Measurements from ENCODE around the gene ZNF70. TPM values are rescaled to one million over a fixed set of nuclear protein-coding genes. Genes with fewer than 3 reads are reported as not detected.

Gene ZNF70
- total and polyA plus RNA-seq, 10 of the 15 experiments (the other 5 are each of a cell fraction or from before 2014, with no cell fraction given): 0.15 to 2.3 (median 0.85) TPM

DNA sequence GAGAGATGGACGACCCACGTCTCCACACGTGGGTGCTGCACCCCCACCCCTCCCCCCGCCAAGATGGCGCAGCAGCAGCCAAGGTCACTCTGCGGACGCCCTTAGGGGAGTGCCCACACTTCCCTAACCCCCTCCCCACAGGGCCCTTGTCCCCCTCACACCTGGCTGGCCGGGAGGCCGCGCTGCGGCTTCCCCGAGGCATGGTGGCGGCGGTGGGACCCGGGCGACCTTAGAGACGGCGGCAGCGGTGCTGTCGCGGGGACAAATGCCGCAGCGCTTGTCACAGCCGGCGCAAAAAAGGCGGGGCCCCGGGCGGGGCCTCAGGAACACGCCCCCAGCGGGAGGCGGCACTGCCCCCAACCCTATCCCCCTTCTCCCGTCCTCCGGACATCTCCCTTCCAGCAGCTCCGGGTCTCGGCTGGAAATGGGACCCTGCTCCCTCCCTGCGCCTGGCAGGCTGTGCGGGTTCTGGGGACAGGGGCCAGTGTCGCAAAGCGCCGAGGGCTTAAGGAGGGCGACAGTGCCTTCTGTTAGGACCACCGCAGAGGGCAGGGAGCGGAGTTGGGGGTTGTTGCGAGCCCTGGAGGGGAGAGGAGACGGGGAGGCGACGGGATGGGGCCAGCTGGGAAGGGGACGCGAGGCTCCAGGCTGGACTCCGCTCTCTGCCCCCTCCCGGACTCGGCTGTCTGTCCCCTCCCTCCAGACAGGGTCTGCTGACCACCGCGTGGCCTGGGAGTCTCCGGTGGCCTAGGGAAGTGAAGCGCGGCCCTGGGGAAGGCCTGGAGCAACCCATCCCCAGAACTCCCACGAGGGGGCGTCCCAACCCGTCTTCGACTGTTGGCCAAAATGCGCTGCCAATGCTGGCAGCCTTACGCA is 17.0 kb upstream of the ZNF70 start, which contains the start of gene CHCHD10 (continued):
- TF ChIP-seq, protein P1, sequence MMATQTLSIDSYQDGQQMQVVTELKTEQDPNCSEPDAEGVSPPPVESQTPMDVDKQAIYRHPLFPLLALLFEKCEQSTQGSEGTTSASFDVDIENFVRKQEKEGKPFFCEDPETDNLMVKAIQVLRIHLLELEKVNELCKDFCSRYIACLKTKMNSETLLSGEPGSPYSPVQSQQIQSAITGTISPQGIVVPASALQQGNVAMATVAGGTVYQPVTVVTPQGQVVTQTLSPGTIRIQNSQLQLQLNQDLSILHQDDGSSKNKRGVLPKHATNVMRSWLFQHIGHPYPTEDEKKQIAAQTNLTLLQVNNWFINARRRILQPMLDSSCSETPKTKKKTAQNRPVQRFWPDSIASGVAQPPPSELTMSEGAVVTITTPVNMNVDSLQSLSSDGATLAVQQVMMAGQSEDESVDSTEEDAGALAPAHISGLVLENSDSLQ (IDR thresholded peaks at IDR 0.05): peak; percentile 37; the same call in 1 of the 2 replicates
- 0 out of 2 replicates have a peak, but pooled peaks have one; percentile 47 for TF ChIP-seq CREM (IDR thresholded peaks at IDR 0.05; ENCODE audit: low read depth)
- TF ChIP-seq KAT2A (conservative IDR thresholded peaks at IDR 0.05; ENCODE audit: control insufficient read depth, low read depth, low read length): no peak
- TF ChIP-seq, protein P2, sequence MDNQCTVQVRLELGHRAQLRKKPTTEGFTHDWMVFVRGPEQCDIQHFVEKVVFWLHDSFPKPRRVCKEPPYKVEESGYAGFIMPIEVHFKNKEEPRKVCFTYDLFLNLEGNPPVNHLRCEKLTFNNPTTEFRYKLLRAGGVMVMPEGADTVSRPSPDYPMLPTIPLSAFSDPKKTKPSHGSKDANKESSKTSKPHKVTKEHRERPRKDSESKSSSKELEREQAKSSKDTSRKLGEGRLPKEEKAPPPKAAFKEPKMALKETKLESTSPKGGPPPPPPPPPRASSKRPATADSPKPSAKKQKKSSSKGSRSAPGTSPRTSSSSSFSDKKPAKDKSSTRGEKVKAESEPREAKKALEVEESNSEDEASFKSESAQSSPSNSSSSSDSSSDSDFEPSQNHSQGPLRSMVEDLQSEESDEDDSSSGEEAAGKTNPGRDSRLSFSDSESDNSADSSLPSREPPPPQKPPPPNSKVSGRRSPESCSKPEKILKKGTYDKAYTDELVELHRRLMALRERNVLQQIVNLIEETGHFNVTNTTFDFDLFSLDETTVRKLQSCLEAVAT (IDR thresholded peaks at IDR 0.05): no peak
- TF ChIP-seq IKZF1 (conservative IDR thresholded peaks at IDR 0.05): peak; percentile 88
- TF ChIP-seq LARP7 (IDR thresholded peaks at IDR 0.05): peak; percentile 33
- TF ChIP-seq, protein P3, sequence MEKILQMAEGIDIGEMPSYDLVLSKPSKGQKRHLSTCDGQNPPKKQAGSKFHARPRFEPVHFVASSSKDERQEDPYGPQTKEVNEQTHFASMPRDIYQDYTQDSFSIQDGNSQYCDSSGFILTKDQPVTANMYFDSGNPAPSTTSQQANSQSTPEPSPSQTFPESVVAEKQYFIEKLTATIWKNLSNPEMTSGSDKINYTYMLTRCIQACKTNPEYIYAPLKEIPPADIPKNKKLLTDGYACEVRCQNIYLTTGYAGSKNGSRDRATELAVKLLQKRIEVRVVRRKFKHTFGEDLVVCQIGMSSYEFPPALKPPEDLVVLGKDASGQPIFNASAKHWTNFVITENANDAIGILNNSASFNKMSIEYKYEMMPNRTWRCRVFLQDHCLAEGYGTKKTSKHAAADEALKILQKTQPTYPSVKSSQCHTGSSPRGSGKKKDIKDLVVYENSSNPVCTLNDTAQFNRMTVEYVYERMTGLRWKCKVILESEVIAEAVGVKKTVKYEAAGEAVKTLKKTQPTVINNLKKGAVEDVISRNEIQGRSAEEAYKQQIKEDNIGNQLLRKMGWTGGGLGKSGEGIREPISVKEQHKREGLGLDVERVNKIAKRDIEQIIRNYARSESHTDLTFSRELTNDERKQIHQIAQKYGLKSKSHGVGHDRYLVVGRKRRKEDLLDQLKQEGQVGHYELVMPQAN (conservative IDR thresholded peaks at IDR 0.05): peak; percentile 69
- TF ChIP-seq, protein P4, sequence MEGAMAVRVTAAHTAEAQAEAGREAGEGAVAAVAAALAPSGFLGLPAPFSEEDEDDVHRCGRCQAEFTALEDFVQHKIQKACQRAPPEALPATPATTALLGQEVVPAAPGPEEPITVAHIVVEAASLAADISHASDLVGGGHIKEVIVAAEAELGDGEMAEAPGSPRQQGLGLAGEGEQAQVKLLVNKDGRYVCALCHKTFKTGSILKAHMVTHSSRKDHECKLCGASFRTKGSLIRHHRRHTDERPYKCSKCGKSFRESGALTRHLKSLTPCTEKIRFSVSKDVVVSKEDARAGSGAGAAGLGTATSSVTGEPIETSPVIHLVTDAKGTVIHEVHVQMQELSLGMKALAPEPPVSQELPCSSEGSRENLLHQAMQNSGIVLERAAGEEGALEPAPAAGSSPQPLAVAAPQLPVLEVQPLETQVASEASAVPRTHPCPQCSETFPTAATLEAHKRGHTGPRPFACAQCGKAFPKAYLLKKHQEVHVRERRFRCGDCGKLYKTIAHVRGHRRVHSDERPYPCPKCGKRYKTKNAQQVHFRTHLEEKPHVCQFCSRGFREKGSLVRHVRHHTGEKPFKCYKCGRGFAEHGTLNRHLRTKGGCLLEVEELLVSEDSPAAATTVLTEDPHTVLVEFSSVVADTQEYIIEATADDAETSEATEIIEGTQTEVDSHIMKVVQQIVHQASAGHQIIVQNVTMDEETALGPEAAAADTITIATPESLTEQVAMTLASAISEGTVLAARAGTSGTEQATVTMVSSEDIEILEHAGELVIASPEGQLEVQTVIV (IDR thresholded peaks at IDR 0.05; ENCODE audit: borderline replicate concordance, partially characterized antibody): peak; percentile 42
- TF ChIP-seq IKZF2 (IDR thresholded peaks at IDR 0.05): peak; percentile 49 to 61; a peak in 2 of 4 replicates
- no peak for TF ChIP-seq RELA (IDR thresholded peaks at IDR 0.05; ENCODE audit: borderline replicate concordance, partially characterized antibody)
- 0 out of 2 replicates have a peak, but pooled peaks have one; percentile 88 for TF ChIP-seq CHD4 (IDR thresholded peaks at IDR 0.05)
- TF ChIP-seq, protein P5, sequence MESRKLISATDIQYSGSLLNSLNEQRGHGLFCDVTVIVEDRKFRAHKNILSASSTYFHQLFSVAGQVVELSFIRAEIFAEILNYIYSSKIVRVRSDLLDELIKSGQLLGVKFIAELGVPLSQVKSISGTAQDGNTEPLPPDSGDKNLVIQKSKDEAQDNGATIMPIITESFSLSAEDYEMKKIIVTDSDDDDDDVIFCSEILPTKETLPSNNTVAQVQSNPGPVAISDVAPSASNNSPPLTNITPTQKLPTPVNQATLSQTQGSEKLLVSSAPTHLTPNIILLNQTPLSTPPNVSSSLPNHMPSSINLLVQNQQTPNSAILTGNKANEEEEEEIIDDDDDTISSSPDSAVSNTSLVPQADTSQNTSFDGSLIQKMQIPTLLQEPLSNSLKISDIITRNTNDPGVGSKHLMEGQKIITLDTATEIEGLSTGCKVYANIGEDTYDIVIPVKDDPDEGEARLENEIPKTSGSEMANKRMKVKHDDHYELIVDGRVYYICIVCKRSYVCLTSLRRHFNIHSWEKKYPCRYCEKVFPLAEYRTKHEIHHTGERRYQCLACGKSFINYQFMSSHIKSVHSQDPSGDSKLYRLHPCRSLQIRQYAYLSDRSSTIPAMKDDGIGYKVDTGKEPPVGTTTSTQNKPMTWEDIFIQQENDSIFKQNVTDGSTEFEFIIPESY (IDR thresholded peaks at IDR 0.05): 0 out of 2 replicates have a peak, but pooled peaks have one; percentile 53
- 0 out of 3 replicates have a peak, but pooled peaks of 1 of the 2 experiments have one; percentile 49 for TF ChIP-seq EGR1 (IDR thresholded peaks at IDR 0.05; ENCODE audit: borderline replicate concordance in 1 of 2, low read depth in 2 of 2, low read length in 2 of 2)
- TF ChIP-seq, protein P6, sequence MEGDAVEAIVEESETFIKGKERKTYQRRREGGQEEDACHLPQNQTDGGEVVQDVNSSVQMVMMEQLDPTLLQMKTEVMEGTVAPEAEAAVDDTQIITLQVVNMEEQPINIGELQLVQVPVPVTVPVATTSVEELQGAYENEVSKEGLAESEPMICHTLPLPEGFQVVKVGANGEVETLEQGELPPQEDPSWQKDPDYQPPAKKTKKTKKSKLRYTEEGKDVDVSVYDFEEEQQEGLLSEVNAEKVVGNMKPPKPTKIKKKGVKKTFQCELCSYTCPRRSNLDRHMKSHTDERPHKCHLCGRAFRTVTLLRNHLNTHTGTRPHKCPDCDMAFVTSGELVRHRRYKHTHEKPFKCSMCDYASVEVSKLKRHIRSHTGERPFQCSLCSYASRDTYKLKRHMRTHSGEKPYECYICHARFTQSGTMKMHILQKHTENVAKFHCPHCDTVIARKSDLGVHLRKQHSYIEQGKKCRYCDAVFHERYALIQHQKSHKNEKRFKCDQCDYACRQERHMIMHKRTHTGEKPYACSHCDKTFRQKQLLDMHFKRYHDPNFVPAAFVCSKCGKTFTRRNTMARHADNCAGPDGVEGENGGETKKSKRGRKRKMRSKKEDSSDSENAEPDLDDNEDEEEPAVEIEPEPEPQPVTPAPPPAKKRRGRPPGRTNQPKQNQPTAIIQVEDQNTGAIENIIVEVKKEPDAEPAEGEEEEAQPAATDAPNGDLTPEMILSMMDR (IDR thresholded peaks at IDR 0.05 in 2 of 3, conservative IDR thresholded peaks at IDR 0.05 in 1 of 3; ENCODE audit: control insufficient read depth in 2 of 3, extremely low read depth in 1 of 3, insufficient read depth in 1 of 3, low read depth in 3 of 3, low read length in 3 of 3): peak; percentile 59 to 80 (median 75)
- TF ChIP-seq RAD21 (IDR thresholded peaks at IDR 0.05; ENCODE audit: insufficient read depth, low read depth, low read length): peak; percentile 53
- TF ChIP-seq TCF7 (IDR thresholded peaks at IDR 0.05; ENCODE audit: borderline replicate concordance): no peak
